Measurements from ENCODE around the gene SAPCD2. TPM values are rescaled to one million over a fixed set of nuclear protein-coding genes. Genes with fewer than 3 reads are reported as not detected.
A peak's percentile ranks its signal among the peaks of the same experiment; 100 is the strongest.
"Not testable (repeated sequence)": the region's sequence is repeated elsewhere in the genome, so short reads cannot be mapped to it uniquely, and the experiment has no call there.

The SAPCD2 gene, protein sequence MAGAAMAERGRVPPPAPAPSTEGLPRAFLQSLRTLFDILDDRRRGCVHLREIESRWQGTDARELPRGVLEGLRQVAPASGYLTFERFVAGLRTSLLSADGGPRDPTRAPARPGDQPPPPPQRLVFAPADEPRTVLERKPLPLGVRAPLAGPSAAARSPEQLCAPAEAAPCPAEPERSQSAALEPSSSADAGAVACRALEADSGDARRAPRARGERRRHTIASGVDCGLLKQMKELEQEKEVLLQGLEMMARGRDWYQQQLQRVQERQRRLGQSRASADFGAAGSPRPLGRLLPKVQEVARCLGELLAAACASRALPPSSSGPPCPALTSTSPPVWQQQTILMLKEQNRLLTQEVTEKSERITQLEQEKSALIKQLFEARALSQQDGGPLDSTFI
- 62.9 and 63.5 TPM in 2 replicates for total RNA-seq (2014; rRNA removed; shearing (Covaris generic))

DNA sequence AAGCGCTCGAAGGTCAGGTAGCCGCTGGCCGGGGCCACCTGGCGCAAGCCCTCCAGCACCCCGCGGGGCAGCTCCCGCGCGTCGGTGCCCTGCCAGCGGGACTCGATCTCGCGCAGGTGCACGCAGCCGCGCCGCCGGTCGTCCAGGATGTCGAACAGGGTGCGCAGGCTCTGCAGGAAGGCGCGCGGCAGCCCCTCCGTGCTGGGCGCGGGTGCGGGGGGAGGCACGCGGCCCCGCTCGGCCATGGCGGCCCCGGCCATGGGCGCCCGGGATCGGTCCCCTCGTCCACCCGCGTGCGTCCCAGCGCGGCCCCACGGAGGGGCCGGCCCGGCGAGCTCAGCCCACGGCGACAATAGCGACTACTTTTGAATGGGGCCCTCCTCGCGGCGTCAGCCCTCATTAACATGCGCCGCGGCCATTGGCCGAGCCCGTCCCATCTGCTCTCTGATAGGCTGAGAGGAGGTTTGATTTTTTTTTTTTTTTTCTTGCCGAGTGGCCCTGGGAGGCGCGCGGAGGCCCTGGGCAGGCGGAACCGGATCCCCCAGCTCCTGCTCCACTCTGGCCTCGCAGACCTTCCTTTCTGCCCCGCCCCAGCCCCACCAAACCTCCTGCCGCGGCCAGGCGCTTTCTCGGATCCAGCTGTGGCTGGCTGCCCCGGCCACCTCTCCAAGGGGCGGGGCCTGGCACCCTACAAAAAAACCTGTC is at the start of gene SAPCD2:
Gene SAPCD2 (minus strand): TSS at position 357 of the 705 bp plus-strand sequence. CDS start 97 bp downstream, at position 260.
- in situ Hi-C loops (cut with HindIII; ENCODE audit: low sequenced_read_pairs): no loop called here
- peak; percentile 77 for DNase-seq (ENCODE audit: low spot score)

DNA sequence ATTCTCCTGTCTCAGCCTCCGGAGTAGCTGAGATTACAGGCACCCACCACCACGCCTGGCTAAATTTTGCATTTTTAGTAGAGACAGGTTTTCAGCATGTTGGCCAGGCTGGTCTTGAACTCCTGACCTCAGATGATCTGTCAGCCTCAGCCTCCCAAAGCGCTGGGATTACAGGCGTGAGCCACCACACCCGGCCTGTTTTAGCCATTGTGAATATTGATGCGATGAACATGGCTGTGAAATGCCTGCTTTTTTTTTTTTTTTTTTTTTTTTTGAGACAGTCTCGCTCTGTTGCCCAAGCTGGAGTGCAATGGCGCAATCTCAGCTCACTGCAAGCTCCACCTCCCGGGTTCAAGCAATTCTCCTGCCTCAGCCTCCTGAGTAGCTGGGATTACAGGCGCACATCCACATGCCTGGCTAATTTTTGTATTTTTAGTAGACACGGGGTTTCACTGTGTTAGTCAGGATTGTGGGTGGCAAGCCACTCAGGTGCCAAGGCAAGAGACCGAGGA is 47.8 kb upstream of the SAPCD2 start:
- in situ Hi-C loops (cut with HindIII; ENCODE audit: low sequenced_read_pairs); DNase-seq (ENCODE audit: low spot score): not testable (repeated sequence)

DNA sequence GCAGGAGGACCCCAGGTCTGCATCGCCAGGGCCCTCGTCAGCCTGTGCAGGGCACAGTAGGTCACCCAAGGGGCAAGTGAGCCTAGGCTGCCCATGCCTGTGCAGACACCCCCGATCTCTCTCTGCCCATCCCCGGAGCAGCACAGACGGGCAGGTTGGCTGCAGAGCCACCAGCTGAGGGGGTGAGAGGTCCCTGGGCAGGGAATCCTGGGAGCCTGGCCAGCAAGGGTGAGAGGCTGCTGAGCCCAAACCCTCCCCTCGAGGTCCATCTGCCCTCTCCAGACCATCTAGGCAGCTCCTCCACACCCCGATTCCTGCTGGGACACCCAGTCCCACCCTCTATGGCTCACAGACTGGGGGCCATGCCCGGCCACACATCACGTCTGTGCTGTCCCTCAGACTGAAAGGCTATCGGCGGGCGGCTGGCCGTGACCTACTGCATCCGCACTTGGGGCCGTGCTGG is 46.9 kb upstream of the SAPCD2 start:
- in situ Hi-C loops (cut with HindIII; ENCODE audit: low sequenced_read_pairs): no loop called here

DNA sequence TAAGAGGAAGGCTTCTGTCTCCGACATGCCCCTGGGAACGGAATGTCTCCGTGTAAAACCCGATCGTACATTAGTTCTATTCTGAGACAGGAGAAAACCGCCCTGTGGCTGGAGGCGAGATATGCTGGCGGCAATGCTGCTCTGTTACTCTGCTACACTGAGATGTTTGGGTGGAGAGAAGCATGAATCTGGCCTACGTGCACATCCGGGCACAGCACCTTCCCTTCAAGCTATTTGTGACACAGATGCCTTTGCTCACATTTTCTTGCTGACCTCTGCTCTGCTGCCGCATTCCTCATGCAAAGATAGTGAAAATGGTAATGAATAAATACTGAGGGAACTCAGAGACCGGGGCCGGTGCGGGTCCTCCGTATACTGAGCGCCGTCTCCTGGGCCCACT is 46.4 kb upstream of the SAPCD2 start:
- in situ Hi-C loops (cut with HindIII; ENCODE audit: low sequenced_read_pairs): no loop called here
- no peak for DNase-seq (ENCODE audit: low spot score)

More for the DNA sequence above, 46.9 kb upstream of the SAPCD2 start:
- DNase-seq (ENCODE audit: low spot score): no peak

DNA sequence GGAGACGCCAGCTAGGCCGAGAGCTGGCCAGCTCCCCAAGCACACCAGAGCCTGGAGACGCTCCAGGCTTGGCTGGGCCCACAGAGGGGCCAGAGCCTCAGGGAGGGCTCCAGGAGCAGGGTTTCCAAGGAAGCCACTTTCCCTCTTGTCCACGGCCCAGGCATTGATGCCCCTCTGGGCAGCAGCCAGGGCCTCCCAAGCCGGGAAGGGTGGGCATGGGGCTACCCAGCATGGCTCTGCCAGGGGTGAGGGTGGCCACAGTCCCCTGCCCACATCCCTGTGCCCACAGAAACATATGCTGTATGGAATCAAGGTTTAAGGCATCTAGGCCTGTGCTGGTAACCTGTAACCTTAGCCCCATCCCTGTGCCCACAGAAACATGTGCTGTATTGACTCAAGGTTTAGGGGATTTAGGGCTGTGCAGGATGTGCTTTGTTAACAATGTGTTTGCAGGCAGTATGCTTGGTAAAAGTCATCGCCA is 45.7 kb upstream of the SAPCD2 start:
- in situ Hi-C loops (cut with HindIII; ENCODE audit: low sequenced_read_pairs): no loop called here
- DNase-seq (ENCODE audit: low spot score): no peak

DNA sequence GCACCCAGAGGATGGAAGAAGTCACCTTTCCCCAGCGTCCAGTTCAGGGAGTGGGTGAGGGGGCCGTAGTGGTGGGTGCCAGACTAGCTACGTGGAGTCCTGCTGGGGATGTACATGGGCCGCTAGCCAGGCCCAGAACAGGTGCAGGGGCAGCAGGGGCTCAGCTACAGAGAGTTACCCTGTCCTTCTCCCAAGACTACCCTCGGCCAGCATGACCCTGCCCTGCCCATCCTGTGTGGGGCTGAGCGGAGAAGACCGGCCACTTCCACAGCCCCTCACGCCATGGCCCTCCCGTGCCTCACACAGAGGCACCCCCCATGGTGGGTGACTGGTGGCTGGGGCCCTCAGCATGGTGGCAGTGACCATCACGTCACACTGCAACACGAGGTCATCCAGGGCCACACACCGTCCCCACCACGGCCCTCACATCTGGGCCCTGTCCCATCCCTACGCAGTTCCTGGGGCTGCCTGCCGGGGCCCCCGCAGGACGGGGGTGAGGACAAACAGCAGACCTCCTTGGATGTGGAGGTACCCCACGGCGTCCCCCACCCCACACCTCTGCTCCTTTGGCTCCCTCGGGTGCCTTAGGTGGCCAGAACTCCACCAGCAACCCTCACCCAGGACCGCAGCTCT is 45.2 kb upstream of the SAPCD2 start:
- no peak for DNase-seq (ENCODE audit: low spot score)
- in situ Hi-C loops (cut with HindIII; ENCODE audit: low sequenced_read_pairs): no loop called here

DNA sequence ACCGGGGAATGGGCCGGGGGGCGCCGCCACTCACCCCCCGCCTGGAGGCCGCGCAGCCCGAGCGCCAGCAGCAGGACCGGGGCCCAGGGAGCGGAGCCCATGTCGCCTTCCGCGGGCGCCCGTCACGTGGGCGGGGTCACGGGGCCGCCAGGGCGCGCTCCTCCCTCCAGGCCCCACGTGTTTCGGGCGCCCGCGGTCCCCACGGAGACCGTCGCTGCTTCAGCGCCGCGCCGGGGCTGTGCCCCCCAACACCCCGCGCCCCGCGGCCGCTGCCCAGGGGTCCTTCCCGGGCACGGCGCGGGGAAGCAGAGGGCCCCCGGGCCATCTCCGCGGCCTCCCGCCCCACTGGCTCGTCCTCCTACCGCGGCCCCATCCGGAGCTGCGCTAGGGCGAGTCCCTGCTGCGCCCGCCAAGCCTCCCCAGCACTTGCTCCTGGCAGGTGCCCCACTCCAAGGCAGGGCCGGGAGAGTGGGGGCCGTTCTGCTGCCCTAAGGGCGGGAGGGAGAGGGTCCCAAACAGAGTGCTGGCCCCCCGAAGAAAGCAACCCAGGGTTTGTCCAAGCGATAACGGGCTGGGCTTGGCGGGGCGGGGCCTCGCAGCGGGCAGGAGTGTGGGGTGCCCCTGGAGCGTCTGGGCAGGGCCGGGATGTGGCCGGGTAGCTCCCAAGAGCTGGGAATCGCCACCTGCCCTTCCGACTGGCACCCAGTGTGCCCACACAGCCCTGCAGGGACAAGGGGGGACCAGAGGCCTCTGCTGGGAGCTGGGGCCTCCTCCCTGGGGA is 44.4 kb upstream of the SAPCD2 start, which contains the start of gene DPP7:
Gene DPP7 (minus strand): TSS at position 121 of the 781 bp plus-strand sequence. CDS start 20 bp downstream, at position 101.
- DNase-seq (ENCODE audit: low spot score): peak; percentile 64
- in situ Hi-C loops (cut with HindIII; ENCODE audit: low sequenced_read_pairs): no loop called here

DNA sequence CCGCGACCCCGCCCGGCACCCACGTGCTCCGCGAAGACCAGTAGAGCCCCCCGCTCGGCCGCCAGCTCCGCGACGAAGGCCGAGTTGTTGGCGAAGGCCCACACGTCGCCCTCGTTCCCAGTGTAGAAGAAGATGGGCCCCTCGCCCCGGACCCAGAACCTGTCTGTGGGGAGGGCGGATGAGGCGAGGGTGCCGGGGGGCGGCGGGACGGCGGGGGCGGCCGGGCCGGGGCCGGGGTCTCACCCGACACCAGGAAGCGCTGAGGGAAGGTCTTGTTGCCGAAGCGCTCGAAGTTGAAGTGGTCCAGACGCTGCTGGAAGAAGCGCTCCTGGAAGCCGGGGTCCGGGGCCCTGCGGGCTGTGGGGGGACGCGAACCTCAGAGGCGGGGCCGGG is 43.9 kb upstream of the SAPCD2 start:
- in situ Hi-C loops (cut with HindIII; ENCODE audit: low sequenced_read_pairs): no loop called here
- DNase-seq (ENCODE audit: low spot score): no peak

DNA sequence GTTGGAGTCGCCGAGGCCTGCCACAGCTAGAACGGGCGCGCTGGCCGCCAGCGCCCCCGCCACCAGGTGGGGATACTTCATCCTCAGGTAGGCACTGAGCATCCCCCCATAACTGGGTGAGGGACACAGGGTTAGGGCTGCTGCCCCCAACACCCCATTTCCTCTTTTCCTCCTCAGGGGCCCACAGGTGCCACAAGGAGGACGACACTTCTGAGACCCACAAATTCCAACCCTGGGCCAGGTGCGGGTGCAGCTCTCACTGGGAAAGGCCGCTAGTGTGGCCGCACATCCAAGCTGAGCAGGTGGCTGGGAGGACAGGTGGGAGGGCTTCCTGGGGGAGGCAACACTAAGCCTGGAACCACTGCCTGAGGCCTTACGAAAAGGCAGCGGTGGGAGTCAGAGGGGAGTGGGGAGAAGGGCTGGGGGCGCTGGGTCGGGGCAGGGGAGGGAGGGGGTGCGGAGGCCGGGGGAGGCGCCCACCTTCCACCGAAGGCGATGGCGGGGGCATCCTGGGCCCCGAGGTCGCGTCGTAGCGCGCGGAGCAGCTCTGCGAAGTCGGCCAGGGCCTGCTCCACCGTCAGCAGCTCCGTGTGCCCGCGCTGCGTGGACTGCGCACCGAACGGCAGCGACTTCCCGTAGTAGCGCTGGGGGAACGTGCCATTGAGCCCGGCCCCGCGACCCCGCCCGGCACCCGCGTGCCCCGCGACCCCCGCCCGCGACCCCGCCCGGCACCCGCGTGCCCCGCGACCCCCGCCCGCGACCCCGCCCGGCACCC is 43.2 kb upstream of the SAPCD2 start:
- in situ Hi-C loops (cut with HindIII; ENCODE audit: low sequenced_read_pairs): no loop called here
- no peak for DNase-seq (ENCODE audit: low spot score)

DNA sequence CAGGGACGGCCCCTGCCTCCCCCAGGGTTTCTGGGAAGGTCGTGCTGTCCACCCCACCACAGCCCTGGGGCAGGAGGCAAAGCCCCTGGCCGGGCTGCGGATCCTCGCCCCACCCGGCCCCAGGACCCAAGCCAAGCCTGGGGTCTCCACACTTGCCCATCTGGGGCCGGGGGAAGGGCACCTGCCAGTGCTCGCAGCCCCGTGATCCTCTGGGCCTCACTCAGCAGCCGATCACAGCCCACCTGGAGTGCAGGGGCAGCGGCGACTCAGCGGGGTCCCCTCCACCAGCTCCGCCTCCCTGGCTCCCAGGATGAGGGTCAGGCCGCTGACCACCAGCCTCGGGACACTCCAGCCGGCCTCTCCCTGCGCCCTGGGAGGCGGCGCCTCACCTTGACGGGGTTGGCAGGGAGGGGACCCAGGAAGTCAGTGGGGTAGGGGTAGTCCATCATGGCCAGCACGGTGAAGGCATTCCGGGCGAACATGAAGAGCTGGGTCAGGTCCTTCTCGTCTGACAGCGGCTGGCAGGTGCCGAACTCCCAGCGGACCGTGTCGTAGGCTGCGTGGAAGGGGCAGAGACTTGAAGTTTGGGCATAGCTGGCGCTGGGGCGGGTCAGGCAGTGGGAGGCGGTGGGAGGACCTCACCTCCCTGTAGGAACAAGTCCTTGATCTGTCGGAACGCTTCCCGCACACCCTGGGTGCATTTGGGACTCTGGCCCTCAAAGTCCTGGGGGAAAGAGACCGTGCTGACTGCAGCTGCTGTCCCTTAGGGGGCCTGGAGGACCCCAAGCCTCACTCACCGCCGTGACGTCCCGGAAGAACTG is 42.4 kb upstream of the SAPCD2 start:
- DNase-seq (ENCODE audit: low spot score): no peak
- in situ Hi-C loops (cut with HindIII; ENCODE audit: low sequenced_read_pairs): no loop called here

DNA sequence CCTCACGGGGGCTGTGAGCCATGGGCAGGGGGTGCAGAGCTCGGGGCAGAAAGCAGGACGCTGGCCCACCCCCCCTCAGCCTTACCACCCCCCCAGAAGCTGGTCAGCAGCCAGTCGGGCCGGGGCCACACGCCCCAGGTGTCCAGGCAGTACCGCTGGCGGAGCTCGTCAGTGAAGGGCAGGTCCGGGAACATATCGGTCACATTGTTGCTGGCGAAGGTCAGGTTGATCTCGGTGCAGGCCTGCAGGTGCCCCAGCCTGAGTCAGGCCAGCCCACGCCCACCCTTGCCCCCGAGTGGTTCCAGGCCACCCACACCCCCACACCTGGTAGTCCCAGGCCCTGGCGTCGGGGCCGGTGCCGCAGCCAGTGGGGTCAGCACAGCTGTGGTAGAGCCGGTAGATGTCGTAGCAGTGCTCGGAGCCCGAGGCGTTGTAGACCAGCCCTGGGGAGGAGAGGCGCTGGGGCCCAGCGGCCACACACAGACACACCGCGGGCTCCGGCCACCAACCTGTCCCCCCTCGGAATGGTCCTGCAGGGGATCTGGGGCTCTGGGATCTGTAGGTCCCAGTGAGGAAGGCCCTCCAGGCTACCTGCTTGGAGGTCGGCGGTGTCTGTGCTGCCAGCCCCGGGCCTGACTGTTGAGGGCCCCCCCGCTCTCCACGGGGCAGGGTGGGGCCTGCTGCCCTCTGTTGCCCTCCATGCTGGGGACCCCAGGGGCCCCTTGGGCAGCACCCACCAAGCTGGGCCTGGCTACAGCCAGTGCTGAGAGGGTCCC is 41.6 kb upstream of the SAPCD2 start:
- no peak for DNase-seq (ENCODE audit: low spot score)
- in situ Hi-C loops (cut with HindIII; ENCODE audit: low sequenced_read_pairs): no loop called here

DNA sequence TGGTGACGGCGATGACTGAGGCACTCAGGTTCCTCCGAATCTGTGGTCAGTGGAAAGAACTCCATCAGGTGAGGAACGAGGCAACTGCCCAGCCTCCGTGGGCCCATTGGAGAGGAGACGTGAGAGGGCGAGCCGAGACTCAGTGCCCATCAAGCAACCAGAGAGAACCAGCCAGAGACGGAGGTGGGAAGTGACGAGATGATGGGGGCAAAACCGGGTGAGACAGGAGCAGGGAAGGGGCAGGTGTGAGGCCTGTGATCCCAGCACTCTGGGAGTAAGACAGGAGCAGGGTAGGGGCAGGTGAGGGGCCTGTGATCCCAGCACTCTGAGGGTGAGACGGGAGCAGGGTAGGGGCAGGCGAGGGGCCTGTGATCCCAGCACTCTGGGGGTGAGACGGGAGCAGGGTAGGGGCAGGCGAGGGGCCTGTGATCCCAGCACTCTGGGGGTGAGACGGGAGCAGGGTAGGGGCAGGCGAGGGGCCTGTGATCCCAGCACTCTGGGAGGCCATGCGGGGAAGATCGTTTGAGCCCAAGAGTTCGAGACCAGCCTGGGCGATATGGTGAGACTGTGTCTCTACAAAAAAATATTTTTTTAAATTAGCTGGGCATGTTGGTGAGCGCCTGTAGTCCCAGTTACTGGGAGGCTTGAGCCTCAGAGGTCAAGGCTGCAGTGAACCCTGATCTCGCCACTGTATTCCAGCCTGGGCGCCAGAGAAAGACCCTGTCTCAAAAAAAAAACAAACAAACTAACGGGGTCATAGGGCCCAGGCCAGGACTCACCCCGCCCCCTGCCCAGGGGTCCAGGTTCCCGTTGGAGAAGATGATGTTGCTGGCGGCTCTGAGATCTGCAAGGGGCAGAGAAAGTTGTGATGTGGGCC is 40.8 kb upstream of the SAPCD2 start:
- in situ Hi-C loops (cut with HindIII; ENCODE audit: low sequenced_read_pairs): no loop called here
- DNase-seq (ENCODE audit: low spot score): no peak

DNA sequence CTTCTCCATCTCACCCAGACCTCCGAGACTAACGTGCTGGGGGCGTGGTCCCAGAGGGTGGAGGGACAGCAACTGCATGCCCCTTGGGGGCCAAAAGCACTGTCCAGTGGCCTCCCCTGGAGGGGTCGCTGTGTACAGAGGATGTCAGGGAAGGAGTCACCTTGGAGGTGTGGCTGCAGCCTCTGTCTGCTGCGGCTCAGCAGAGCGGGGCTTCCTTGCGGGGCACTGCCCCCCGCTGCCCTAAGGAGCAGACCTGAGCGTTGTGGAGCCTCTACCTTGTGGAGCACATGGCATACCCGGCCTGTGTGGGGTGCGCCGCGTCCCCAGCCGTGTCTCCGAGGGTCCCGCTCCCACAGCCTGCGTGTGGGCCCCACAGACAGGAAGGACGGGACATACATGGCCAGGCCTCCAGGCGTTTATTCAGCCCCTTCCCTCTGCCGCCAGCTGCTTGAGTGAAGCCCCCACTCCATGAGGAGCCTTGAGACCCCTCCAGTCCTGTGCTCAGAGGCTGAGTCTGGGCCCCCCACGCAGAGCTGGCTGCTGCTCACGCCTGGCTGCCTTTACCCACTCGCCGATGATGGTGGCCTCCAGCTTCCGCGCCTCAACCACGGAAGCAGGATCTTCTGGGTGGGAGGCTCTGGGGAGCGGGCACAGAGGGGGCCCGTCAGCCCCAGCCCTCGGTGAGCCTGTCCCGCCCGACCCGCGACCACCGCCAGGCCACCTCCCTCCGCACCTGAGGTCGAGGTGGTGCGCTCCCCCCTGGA is 40.0 kb upstream of the SAPCD2 start:
- DNase-seq (ENCODE audit: low spot score): no peak
- in situ Hi-C loops (cut with HindIII; ENCODE audit: low sequenced_read_pairs): no loop called here

DNA sequence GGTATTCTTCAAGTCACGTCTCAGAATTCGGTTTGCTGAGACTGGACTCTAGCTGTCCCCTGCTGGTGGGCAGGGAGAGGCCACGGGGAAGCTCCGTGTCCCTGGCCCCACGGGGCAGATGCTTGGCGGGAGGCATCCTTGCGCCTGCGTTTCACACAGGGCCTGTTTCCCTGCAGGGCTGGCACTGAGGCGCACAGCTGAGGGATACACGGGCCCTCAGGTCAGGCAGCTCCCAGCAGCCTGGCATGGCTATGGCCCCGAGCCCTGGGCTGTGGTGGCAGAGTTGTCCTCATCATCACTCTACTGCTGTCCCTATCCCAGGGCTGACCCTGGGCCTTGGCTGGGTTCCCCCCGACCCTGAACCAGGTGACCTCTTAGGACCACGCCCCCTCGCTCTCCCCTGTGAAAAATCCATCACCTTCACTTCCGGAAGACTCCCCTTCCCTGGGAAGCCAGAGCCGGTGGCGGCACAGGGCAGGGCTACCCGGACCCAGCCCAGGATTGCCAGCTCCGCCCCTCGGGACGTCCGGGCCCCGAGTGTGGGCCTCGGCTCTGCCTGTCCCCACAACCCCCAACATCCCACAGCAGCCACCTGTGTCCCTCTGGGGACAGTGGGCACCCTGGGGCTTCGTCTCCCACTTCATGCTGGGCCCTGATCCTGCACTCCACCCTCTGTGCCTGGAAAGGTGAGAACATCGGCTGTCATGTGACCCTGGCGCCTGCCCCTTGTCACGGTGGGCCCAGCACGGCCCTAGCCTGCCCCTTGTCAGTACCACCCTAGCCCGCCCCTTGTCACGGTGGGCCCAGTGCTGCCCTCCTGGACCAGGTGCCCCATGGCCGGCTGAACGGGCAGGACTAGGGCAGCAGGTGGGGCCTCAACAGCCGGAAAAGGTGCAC is 39.1 kb upstream of the SAPCD2 start:
- in situ Hi-C loops (cut with HindIII; ENCODE audit: low sequenced_read_pairs): no loop called here
- no peak for DNase-seq (ENCODE audit: low spot score)

Measured in G401 (cell line).